Urinary bladder (tissue), 4 donors: Measurements from ENCODE around the gene ACSS1. TPM values are rescaled to one million over a fixed set of nuclear protein-coding genes. Genes with fewer than 3 reads are reported as not detected.

Experiments
- DNase-seq: peaks from one replicate; pipeline ENCODE4 v3.0.0-alpha.2; 2015; ENCODE audit errors: extremely low spot score
- H3K27ac ChIP-seq: one replicate; pipeline ENCODE4 v1.5.1; 2013; ENCODE audit warnings: low read depth, mild to moderate bottlenecking, moderate library complexity
- H3K36me3 ChIP-seq: one replicate; pipeline ENCODE4 v1.6.1; 2013; ENCODE audit warnings: mild to moderate bottlenecking, moderate library complexity; ENCODE audit not compliant: insufficient read depth
- H3K4me1 ChIP-seq: one replicate; pipeline ENCODE4 v1.6.1; 2013; ENCODE audit warnings: mild to moderate bottlenecking, moderate library complexity; ENCODE audit not compliant: insufficient read depth
- H3K4me3 ChIP-seq: one replicate; pipeline ENCODE4 v1.5.1; 2013; ENCODE audit warnings: low read depth, low read length
- WGBS: extraction: QIAGEN DNeasy Blood & Tissue Kit; methylation state at CpG from one replicate; pipeline ENCODE4 v1.1.7; 2013; 5-methylcytosine and 5-hydroxymethylcytosine counted together
- polyA plus RNA-seq: library from polyadenylated mRNA; stranded (reverse); fragments of 200-250 nt; gene quantifications from one replicate; pipeline ENCODE4 v1.2.3, GENCODE V29; 2013
- total RNA-seq: library from RNA; depleted of rRNA; stranded (reverse); fragments of >200 nt; gene quantifications from one replicate; pipeline ENCODE4 v1.2.3, GENCODE V29; 2014
- donor health status: healthy with polysubstance abuse.
- donor health status: healthy.

The ACSS1 gene
- total and polyA plus RNA-seq, 2 donors = 11.1 to 15.1 TPM

DNA sequence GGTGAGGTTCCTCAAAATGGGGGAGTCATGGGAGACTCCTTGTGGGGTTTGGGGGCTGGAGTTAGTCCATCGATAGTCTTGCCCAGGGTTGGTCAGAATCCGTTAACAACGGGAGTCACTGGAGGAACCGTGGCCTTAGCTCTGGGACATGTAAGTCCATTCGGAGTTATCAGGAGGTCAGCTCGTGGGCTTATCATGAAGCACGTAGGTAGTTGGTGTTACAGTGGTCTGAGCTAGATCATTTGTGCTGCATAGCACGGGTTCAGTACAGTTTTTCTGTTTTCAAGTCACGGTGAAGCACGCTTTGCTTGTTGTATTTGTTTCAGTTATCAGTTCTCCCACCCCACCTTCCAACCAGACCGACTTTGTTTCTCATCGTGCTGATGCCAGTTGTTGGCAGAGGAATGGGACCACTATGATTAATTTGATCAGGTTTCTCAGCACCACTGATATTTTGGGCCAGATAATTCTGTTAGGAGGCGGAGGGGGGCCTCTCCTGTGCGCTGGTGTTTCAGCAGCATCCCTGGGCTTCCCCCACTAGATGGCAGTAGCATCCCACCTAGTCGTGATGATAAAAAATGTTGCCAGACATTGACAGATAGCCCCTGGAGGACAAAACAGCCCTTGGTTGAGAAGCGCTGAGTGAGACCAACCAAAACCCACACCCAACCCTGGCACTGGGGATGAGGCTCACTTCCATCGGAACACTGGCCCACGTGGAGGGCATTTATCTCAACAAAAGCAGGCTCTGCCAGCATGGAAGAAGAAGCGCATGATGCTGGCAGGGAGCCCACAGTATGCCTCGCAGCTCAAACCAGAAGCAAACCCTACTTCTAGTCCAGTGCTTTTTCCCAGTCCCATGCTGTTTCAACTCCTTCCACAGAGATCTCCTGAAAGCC, 63.2 kb downstream of the ACSS1 start:
- no peak overlapping the region for H3K4me3 ChIP-seq
- no peak overlapping the region for H3K27ac ChIP-seq
- DNase-seq = peak; percentile 64
- no peaks in the 10 kb centered on the region for H3K4me1 ChIP-seq
- H3K36me3 ChIP-seq = no peaks in the 10 kb centered on the region
- 42% methylated on average over 20 of the region's 20 CpGs for WGBS

DNA sequence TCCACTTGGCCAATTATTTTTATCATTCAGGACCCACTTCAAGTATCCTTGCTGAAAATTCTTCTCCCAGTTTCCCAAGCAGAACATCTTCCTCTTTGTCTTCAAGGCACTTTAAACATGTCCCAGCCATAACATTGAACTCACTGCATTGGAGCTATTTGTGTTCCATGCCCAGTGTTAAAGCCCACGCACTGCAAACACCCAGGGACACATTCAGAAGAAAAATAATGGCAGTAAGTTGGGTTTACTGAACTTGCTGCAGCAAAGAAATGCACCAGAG, 63.8 kb downstream of the ACSS1 start:
- 80% methylated on average over 1 of the region's 1 CpG for WGBS
- no peaks in the 10 kb centered on the region for H3K4me1 ChIP-seq
- no peak overlapping the region for H3K27ac ChIP-seq

DNA sequence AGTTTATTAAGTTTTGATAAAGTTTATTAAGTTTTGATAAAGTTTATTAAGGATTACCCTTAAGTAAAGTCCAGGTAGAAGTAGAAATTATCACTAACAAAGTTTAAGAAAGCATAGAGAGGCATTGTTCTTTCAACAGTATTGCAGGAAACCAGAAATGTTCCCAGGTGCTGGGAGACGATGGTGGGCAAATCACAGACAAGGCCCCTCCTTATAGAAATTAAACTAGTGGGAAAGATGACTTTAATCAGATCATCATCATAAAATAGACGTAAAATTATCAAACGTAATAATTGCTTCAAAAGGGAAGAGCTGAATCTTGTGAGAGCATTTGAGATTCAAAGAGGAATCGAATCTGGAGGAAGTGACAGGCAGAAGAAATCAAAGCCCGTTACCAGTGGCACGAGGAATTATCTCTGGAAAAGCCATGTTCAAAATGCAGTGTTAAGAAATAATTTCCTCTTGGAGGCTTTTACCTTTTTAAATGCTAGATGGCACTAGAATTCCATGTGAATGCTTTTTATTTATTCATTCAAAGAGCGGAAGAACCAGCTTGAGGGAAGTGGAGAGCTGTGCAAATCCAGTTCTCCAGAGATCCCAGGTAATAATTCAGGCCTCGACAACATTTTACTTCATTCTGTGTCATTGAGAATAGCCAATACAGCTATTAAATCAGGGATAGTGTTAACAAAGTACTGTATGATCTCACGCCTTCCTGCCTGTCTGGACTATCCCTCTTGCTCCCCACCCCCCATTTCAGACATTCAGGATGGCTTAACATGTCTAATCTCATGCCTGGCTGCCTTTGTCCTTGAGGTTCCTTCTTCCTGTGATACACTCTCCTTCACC, 64.4 kb downstream of the ACSS1 start:
- no peaks in the 10 kb centered on the region for H3K4me1 ChIP-seq

More for the DNA sequence above, 63.8 kb downstream of the ACSS1 start:
- Histone ChIP-seq H3K4me3 (no peak overlapping the region), H3K36me3 (no peaks in the 10 kb centered on the region)
- DNase-seq = no peak

DNA sequence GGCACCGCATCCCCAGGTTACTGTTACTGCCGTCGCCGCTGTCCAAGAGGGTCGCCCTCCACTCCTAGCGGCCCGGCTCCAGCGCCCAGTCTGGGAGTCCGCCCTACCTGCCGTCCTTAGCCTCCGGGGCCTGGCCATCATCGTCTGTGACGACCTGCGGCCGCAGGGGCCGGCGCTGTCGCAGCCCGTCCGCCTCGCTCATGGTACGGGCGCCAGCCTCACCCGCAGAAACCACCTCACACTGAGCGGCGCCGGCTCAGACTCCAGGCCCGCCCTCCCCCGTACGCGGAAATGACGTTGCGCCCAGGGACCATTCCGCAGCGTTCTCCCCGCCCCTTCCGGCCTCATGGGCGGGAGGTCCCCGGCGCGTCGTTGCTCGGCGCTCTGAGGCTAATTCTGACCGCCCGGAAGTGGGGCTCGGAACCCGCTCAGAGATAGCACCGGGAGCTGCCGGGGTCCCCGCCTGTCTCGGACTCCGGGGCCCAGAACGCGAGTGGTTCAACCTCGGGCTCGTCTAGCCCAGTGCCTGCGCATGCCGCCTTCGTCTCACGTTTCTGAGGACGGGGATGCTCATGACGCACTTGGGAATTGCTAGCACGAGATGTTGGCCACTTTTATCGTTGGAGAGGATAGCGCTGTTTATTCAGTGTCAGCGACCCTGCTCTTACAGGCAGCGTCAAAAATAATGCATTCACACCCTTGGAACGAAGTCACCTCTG, 65.3 kb downstream of the ACSS1 start, which contains the start of gene APMAP:
APMAP (minus strand) TSS at position 265 of the 719 bp plus-strand sequence; CDS start at position 202, 63 bp downstream.
- Histone ChIP-seq H3K4me1 (no peaks in the 10 kb centered on the region), H3K4me3 (peak within 1 kb of the TSS; percentile 81), H3K27ac (peak within 1 kb of the TSS; percentile 87), H3K36me3 (no peaks in the 10 kb centered on the region)
- DNase-seq = peak; percentile 85
- under 1% methylated on average over 69 of the region's 69 CpGs for WGBS

More for the DNA sequence above, 64.4 kb downstream of the ACSS1 start:
- Histone ChIP-seq H3K4me3 (no peak overlapping the region), H3K27ac (no peak overlapping the region), H3K36me3 (no peaks in the 10 kb centered on the region)
- 33% methylated on average over 9 of the region's 9 CpGs for WGBS
- DNase-seq = peak; percentile 62

DNA sequence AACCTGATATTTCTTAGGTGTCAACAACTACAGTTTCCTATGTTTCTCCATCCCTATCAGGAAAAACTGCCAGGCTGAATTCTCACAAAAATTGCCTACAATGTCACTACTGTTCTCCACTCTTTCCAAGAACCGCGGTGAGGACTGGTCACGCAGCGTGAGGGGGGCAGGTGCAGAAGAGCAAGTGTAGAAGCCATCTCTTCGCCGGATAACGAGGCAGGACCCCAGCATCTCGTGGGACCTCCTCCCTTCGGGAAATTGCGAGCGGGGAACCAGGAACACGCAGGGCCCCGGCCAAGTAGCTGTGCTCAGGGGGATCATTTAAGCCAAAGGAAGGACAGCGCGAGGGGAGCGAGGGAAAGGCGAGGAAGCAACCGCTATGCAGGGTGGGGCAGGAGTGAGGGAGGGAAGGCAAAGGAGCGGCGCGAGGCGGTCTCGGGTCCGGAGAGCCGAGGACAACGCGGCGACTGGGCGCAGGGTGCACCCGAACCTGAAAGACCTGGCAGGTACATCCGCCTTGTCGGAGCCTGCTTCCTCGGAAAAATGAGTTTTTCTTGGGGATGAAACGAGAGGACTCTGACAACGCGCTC, 65.9 kb downstream of the ACSS1 start:
- H3K4me1 ChIP-seq = no peaks in the 10 kb centered on the region
- H3K27ac ChIP-seq = peak overlapping the region; percentile 76
- under 1% methylated on average over 36 of the region's 36 CpGs for WGBS
- H3K36me3 ChIP-seq = no peaks in the 10 kb centered on the region
- DNase-seq = no peak
- peak overlapping the region; percentile 81 for H3K4me3 ChIP-seq

DNA sequence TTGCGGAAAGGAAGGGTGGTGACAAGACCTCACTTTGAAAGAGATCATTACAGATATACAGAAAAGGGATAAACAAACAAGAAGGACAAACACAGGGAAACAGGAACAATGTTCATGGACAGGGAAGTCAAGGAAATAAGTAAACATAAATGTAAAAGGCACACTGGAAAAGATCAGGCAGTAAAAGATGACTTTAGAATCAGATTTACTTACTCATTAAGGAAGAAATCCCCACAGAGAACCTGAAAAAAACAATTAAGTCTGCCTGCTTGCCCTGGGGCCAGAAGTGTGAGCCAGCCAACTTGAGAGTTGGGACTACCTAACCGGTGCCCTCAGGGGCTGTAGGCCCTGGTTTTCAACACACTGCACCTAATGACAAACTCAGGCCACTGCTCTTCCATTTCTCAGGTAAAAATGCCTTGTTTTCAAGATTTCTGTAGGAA, 67.1 kb downstream of the ACSS1 start:
- no peak for DNase-seq
- no peaks in the 10 kb centered on the region for H3K4me1 ChIP-seq
- H3K36me3 ChIP-seq = no peaks in the 10 kb centered on the region
- WGBS = 90% methylated on average over 2 of the region's 2 CpGs
- no peak overlapping the region for H3K27ac ChIP-seq
- no peak overlapping the region for H3K4me3 ChIP-seq

DNA sequence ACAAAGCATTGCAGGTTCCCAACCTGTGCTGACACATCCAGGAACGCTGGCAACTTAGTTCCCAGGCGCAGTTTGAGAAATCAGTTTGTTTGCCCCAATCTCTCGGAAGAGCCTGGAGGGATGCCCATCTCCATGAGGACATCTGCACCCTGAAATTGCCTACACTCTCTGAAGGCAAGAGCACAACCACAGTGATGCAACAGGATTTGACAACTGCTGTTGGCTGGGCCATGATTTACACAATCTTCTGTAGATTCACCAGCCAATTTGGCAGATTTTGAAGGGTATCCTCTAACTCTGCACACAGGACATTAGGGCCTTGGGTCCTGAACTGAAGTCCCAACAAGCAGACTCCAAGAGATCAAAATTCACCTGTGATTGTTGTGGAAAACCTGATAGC, 68.8 kb downstream of the ACSS1 start:
- H3K4me3 ChIP-seq = no peak overlapping the region
- no peaks in the 10 kb centered on the region for H3K4me1 ChIP-seq
- DNase-seq = no peak
- H3K27ac ChIP-seq = no peak overlapping the region
- 90% methylated on average over 3 of the region's 3 CpGs for WGBS
- H3K36me3 ChIP-seq = no peaks in the 10 kb centered on the region

DNA sequence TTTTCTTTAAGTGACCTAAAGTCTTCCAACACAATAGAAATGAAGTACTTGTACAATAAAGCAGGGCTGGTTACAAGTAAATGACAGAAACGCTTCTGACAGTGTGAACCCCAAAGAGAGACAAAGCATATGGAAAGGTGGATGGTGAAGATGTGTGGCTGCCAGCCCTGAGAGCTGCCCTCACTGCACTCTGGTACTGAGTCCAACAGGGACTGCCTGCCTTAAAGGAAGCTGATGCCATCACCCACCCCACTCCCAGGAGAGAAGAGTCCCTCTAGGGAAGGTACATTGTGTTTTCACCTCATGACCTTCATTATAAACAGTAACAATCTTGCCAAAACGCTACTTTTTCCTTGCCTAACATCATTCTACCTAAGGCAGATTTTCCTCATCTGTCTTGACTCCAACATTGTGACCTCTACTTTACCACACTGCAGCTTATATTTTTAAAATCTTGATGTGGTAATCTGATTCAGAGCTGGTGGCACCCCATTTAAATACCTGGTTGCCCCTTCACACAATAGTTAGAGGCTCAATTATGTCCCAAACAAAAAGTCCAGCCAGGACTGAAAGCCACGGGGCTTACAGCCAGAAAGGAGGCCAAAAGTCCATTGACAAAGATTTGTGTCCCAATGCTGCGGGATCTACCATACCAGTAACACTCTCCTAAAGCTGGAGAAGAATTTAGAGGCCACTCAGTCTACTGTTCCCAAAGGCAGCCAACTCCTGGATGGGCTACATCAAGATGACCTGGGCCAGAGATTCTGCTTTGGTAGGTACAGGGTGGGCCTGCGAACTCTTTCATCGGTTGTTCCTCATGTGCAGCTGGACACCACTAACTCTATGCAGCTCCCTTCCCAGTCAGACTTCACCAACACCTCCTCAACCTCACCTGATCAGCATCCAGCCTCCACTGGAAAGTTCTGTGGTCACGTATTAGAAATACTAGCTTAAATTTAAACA, 69.8 kb downstream of the ACSS1 start:
- Histone ChIP-seq H3K4me1 (no peaks in the 10 kb centered on the region), H3K4me3 (no peak overlapping the region), H3K27ac (no peak overlapping the region), H3K36me3 (no peaks in the 10 kb centered on the region)
- 89% methylated on average over 7 of the region's 7 CpGs for WGBS
- no peak for DNase-seq

DNA sequence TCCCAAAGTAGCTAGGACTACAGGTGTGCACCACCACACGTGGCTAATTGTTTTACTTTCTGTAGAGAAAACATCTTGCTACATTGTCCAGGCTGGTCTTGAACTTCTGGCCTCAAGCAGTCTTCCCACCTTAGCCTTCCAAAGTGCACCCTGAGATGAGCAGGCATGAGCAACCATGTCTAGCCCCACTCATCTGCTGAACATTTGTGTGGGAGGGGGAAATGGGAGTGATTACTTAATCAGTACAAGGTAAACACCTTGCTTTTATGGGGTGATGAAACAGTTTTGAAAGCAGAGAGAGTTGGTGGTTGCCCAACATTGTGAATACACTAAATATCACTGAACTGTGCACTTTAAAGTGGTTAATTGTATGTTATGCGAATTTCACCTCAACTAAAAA, 70.7 kb downstream of the ACSS1 start:
- Histone ChIP-seq H3K4me1 (no peaks in the 10 kb centered on the region), H3K36me3 (no peaks in the 10 kb centered on the region), H3K4me3 (no peak overlapping the region), H3K27ac (no peak overlapping the region)
- no peak for DNase-seq
- 90% methylated on average over 2 of the region's 2 CpGs for WGBS

DNA sequence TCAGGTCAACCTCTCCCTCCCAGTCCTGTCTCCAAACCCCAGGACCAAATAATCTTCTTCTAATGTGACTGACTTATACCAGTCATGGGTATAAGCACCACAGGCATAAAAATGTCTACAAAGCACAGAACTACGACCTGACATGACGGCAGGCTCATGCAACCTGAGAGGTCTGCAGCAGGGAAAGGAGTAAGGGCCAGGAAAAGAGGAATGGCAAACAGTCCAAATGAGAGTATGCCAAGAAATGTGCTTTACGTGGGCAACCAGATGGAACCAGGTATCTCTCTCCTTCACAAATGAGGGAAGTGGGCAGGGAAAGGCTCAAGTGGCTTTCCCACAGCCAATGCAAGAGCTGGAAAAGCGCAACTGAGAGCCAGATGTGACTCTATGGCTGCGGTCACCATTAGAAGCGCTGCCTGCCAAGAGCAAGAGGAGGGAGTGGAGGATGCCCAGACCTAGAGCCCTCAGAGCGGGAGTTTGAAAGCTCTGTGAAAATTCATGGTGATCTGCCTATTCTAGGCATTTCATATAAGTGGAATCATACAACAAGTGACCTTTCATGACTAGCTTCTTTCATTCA, 71.4 kb downstream of the ACSS1 start:
- no peaks in the 10 kb centered on the region for H3K4me1 ChIP-seq
- no peak for DNase-seq
- WGBS = 92% methylated on average over 7 of the region's 7 CpGs
- H3K36me3 ChIP-seq = no peaks in the 10 kb centered on the region
- H3K4me3 ChIP-seq = no peak overlapping the region
- no peak overlapping the region for H3K27ac ChIP-seq

DNA sequence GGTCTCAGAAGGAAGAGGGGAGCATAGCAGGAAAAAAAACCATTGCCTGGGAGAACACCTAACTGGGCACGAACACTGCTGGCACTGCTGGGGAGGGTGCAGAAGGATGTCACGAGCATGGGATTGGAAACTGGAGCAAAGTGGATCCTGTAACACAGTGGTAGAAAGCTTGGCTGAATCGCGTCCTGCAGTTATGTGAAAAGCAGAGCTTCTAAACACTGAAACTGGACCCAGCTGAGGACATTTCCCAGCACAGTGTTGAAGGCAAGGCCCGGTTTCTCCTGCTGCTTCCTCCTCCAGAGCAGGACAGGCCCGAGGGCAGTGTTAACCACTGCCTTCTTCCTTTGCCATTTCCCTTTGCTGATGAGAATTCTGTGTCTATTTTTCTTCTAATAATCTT, 72.1 kb downstream of the ACSS1 start:
- H3K27ac ChIP-seq = no peak overlapping the region
- 63% methylated on average over 6 of the region's 6 CpGs for WGBS
- no peaks in the 10 kb centered on the region for H3K36me3 ChIP-seq
- no peaks in the 10 kb centered on the region for H3K4me1 ChIP-seq
- no peak for DNase-seq
- H3K4me3 ChIP-seq = no peak overlapping the region
